AG04449 (cell line): Measurements from ENCODE around the gene KRTAP4-1.

ENCODE experiments used
- CTCF ChIA-PET: fragments of 350-600 bp; formaldehyde crosslinking; extraction: SDS; loops from one replicate; lab custom pipeline; 2021; ENCODE audit warnings: antibody characterized with exemption; lab: Yijun Ruan, JAX
- POLR2A ChIA-PET: fragments of 400-600, 350-600 bp; formaldehyde crosslinking; extraction: SDS; loops from one replicate; lab custom pipeline; 2020; ENCODE audit warnings: antibody characterized with exemption, inconsistent platforms; lab: Yijun Ruan, JAX
- DNase-seq: peaks from one replicate; pipeline ENCODE4 v3.0.0-alpha.2; 2010; ENCODE audit warnings: low read depth, low spot score
- H3K4me3 ChIP-seq: 2 replicates; pipeline ENCODE4 v1.5.1; 2011; ENCODE audit warnings: low read depth, mild to moderate bottlenecking, control low read depth, low read length
- TF ChIP-seq, protein P1 (sequence below): IDR thresholded peaks from one replicate; pipeline ENCODE4 v1.5.1; 2011; ENCODE audit warnings: mild to moderate bottlenecking, moderate library complexity, low read length, control low read depth, inconsistent platforms; ENCODE audit not compliant: insufficient read depth; ENCODE audit errors: missing control alignments

Gene KRTAP4-1

DNA sequence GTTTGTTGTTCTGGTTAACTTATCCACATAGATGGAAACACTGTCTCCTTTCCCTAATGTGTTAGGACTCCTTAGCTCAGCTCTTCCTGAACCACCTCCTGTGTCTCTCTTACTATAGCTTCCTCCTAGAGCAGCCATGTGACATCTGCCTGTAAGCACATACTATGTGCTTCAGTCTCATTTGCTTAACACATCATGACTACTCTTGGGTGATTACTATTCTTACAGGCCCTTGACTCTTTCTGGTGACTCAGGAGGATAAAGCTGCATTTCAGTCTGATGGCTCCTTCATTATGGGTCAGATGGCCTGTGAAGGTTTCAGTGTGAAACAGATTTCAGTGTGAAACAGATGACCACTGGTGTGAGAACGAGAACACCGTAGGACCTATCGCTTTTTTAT, 6.4 kb downstream of the KRTAP4-1 start:
- TF ChIP-seq, protein P1, sequence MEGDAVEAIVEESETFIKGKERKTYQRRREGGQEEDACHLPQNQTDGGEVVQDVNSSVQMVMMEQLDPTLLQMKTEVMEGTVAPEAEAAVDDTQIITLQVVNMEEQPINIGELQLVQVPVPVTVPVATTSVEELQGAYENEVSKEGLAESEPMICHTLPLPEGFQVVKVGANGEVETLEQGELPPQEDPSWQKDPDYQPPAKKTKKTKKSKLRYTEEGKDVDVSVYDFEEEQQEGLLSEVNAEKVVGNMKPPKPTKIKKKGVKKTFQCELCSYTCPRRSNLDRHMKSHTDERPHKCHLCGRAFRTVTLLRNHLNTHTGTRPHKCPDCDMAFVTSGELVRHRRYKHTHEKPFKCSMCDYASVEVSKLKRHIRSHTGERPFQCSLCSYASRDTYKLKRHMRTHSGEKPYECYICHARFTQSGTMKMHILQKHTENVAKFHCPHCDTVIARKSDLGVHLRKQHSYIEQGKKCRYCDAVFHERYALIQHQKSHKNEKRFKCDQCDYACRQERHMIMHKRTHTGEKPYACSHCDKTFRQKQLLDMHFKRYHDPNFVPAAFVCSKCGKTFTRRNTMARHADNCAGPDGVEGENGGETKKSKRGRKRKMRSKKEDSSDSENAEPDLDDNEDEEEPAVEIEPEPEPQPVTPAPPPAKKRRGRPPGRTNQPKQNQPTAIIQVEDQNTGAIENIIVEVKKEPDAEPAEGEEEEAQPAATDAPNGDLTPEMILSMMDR: no peak
- peak; percentile 14 for DNase-seq
- no peak overlapping the region for H3K4me3 ChIP-seq
- ChIA-PET POLR2A (interaction anchor here (0.9 kb wide), 1 partner anchor 17 kb away, joined by 3 read pairs; no protein-coding TSS in a partner anchor), CTCF (interaction anchor here (1.8 kb wide), 1 partner anchor 9 kb away, joined by 5 read pairs; no protein-coding TSS in a partner anchor)

DNA sequence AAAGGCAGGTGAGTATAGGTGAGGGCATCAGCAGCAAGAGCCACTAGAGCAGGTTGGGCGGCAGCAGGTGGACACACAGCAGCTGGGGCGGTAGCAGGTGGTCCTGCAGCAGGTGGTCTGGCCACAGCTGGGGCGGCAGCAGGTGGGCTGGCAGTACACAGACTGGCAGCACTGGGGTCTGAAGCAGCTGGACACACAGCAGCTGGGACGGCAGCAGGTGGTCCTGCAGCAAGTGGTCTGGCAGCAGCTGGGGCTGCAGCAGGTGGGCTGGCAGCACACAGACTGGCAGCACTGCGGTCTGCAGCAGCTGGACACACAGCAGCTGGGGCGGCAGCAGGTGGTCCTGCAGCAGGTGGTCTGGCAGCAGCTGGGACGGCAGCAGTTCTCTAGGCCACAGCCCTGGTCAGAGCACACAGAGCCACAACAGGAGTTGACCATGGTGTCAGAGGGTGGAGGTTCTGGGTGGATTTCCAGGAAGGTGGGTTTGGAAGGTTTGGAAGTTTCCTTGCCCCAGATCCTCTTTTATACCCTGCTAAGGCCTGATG, 6.9 kb downstream of the KRTAP4-1 start, which contains the start of gene KRTAP4-2:
Gene KRTAP4-2, minus strand, starts transcription at position 495 of the 545 bp plus-strand sequence. Its CDS starts 57 bp downstream, at position 438.
- TF ChIP-seq, protein P1: no peak
- no peak for DNase-seq
- ChIA-PET CTCF (interaction anchor here (1.8 kb wide), 1 partner anchor 10 kb away, joined by 5 read pairs; no protein-coding TSS in a partner anchor), POLR2A (no interaction called here)
- no peak within 1 kb of the TSS for H3K4me3 ChIP-seq

DNA sequence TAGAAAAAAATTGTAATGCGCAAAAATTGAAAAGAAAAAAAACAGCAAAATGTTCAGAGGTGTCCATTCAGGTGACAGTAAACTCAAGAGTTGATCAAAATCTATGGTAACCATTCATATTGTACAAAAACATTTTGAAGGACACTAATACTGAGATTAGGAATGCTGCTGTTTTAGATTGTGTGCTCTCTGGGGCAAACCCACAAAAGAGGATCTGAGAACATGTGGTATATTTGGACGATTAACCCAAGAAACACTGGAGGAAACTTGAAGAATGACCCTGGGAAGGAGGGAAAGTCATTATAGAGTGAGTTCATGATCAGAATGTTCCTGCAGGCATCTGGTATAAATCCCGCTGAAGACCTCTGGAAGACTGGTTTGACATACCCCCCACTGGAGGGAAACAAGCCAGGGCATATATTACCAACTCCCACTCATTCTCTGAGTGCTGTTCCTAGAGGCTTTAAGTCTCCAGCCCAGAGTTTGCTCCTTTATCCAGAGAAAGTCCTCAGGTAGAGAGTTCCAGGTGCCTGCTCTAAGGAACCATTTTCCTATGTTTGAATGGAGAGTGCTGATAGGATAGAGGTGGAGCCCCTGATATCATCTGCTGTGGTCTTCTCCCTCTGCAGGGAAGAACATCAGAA, 7.8 kb downstream of the KRTAP4-1 start:
- H3K4me3 ChIP-seq: no peak overlapping the region
- TF ChIP-seq, protein P1: no peak
- no peak for DNase-seq
- ChIA-PET CTCF (interaction anchor here (1.1 to 1.8 kb wide), 2 partner anchors 10 to 472 kb away, joined by 4 to 5 read pairs; no protein-coding TSS in a partner anchor), POLR2A (no interaction called here)

DNA sequence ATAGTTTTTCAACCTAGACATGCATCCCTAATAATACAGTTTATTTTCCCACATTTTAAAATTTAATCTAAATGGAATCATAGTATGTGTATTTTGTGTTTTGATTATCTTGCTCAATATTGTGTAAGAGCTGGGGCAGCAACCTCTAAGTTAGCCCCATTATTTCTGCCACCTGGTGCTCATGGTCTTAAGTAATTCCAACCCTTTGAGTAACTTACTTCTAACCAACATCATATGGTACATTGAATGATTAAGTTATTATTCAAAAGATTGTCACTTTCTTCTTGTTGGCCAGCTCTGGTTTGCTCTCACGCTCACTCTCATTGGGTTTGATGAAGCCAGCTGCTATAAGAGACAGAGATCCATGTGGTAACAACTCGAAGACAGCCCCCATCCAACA, 12.8 kb downstream of the KRTAP4-1 start:
- TF ChIP-seq, protein P1: no peak
- no peak for DNase-seq
- no peak overlapping the region for H3K4me3 ChIP-seq
- CTCF ChIA-PET: no interaction called here
- POLR2A ChIA-PET: no interaction called here

DNA sequence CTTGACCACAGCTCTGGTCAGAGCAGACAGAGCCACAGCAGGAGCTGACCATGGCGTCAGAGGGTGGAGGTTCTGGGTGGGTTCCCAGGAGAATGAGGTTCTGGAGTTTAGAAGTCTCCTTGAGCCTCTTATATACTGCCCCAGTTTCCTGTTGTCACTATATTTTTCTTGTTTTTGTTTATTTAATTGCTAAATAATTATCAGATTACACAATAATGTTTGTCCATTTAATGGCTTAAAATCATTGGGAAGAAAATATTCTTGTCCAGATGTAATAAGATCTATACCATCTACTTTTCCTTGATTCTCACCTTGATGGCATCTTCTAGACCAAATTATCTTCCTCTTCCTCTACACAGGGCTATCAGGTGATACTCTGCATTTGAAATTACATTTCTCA, 16.6 kb downstream of the KRTAP4-1 start, which contains the start of gene KRTAP4-3:
Gene KRTAP4-3, minus strand, starts transcription at position 101 of the 400 bp plus-strand sequence. Its CDS starts 49 bp downstream, at position 52.
- CTCF ChIA-PET: no interaction called here
- H3K4me3 ChIP-seq: no peak within 1 kb of the TSS
- TF ChIP-seq, protein P1: no peak
- POLR2A ChIA-PET: no interaction called here
- DNase-seq: no peak

DNA sequence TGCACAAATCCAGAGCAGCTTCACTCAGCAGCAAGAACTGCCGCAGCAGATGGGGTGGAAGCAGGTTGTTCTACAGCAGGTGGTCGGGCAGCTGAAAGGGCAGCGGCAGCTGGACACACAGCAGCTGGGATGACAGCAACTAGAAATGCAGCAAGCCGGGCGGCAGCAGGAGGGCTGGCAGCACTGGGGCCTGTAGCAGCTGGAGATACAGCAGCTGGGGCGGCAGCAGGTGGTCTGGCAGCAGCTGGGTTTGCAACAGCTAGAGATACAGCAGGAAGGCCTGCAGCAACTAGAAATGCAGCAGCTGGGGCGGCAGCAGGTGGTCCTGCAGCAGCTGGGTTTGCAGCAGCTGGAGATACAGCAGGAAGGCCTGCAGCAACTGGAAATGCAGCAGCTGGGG, 17.1 kb downstream of the KRTAP4-1 start:
- ChIA-PET POLR2A (no interaction called here), CTCF (no interaction called here)
- DNase-seq: no peak
- TF ChIP-seq, protein P1: no peak
- no peak overlapping the region for H3K4me3 ChIP-seq
